MCF 10A (cell line): Measurements from ENCODE around the gene TUBB6. TPM values are rescaled to one million over a fixed set of nuclear protein-coding genes. Genes with fewer than 3 reads are reported as not detected.

Experiments used
- BruUV-seq: library from RNA; stranded (reverse); fragments of 400-500 nt; replicated peaks from 2 replicates; lab custom pipeline; 2021; lab: Mats Ljungman, UMichigan
- CTCF ChIA-PET: fragments of 300-600 bp; sonication (Branson Sonifier 250); formaldehyde crosslinking; extraction: SDS; loops from one replicate; lab custom pipeline; 2021; ENCODE audit warnings: antibody characterized with exemption, inconsistent platforms; lab: Yijun Ruan, JAX
- POLR2A ChIA-PET: fragments of 300-600, 350-650 bp; sonication (Branson Sonifier 250); formaldehyde crosslinking; extraction: SDS; loops from one replicate; lab custom pipeline; 2020; ENCODE audit warnings: antibody characterized with exemption, inconsistent platforms; lab: Yijun Ruan, JAX
- DNase-seq: peaks from one replicate; pipeline ENCODE4 v3.0.0-alpha.2; 2018; ENCODE audit not compliant: unreplicated experiment
- H3K27ac Mint-ChIP-seq: one replicate; pipeline ENCODE4 v1.8.0; 2022; ENCODE audit warnings: mild to moderate bottlenecking, low read depth, mixed read lengths; ENCODE audit not compliant: unreplicated experiment
- H3K27me3 Mint-ChIP-seq: one replicate; pipeline ENCODE4 v1.8.0; 2022; ENCODE audit warnings: mixed read lengths; ENCODE audit not compliant: insufficient read depth, unreplicated experiment
- H3K36me3 Mint-ChIP-seq: one replicate; pipeline ENCODE4 v1.8.0; 2022; ENCODE audit warnings: mild to moderate bottlenecking, moderate library complexity, mixed read lengths; ENCODE audit not compliant: insufficient read depth, unreplicated experiment
- H3K4me1 Mint-ChIP-seq: one replicate; pipeline ENCODE4 v1.8.0; 2022; ENCODE audit warnings: mixed read lengths; ENCODE audit not compliant: insufficient read depth, unreplicated experiment
- H3K4me3 Mint-ChIP-seq: one replicate; pipeline ENCODE4 v1.8.0; 2022; ENCODE audit warnings: mild to moderate bottlenecking, moderate library complexity, mixed read lengths; ENCODE audit not compliant: unreplicated experiment
- H3K9me3 Mint-ChIP-seq: one replicate; pipeline ENCODE4 v1.8.0; 2022; ENCODE audit warnings: mixed read lengths; ENCODE audit not compliant: unreplicated experiment
- CTCF ChIP-seq: fragments of 200-600 bp; IDR thresholded peaks from one replicate; pipeline ENCODE4 v1.8.0; 2022; ENCODE audit warnings: antibody characterized with exemption, mild to moderate bottlenecking; ENCODE audit not compliant: unreplicated experiment
- intact Hi-C: fragments of 100-400 bp; cut with micrococcal nuclease; formaldehyde crosslinking; loops from 2 replicates; pipeline ENCODE4 v1.14.1; 2022
- total RNA-seq: library from RNA; stranded (reverse); gene quantifications from 2 replicates; pipeline ENCODE4 v1.2.3, GENCODE V29; 2022

Gene TUBB6
- total RNA-seq, 1 experiment from 2014 or later: 167 TPM

- no peak overlapping the region for H3K27ac Mint-ChIP-seq
- intact Hi-C loops: no loop called here
- TF ChIP-seq CTCF: no peak
- no peaks in the 10 kb centered on the region for H3K4me1 Mint-ChIP-seq
- H3K36me3 Mint-ChIP-seq: no peaks in the 10 kb centered on the region
- no TSS peak for BruUV-seq
- H3K4me3 Mint-ChIP-seq: no peak overlapping the region
- H3K9me3 Mint-ChIP-seq: no peaks in the 10 kb centered on the region
- peaks cover 40% of the 10 kb centered on the region for H3K27me3 Mint-ChIP-seq
- DNase-seq: no peak
- POLR2A ChIA-PET: interaction anchor here (0.6 to 1.2 kb wide), 3 partner anchors 23 to 64 kb away, joined by 3 to 7 read pairs (median 3); no protein-coding TSS in a partner anchor
- CTCF ChIA-PET: interaction anchor here (0.5 to 1.9 kb wide), 4 partner anchors 27 to 190 kb away, joined by 4 to 7 read pairs (median 4); no protein-coding TSS in a partner anchor
These were observed 43.2 kb upstream of the TUBB6 start for GRCh38 chr18:12264864-12265263.

DNA sequence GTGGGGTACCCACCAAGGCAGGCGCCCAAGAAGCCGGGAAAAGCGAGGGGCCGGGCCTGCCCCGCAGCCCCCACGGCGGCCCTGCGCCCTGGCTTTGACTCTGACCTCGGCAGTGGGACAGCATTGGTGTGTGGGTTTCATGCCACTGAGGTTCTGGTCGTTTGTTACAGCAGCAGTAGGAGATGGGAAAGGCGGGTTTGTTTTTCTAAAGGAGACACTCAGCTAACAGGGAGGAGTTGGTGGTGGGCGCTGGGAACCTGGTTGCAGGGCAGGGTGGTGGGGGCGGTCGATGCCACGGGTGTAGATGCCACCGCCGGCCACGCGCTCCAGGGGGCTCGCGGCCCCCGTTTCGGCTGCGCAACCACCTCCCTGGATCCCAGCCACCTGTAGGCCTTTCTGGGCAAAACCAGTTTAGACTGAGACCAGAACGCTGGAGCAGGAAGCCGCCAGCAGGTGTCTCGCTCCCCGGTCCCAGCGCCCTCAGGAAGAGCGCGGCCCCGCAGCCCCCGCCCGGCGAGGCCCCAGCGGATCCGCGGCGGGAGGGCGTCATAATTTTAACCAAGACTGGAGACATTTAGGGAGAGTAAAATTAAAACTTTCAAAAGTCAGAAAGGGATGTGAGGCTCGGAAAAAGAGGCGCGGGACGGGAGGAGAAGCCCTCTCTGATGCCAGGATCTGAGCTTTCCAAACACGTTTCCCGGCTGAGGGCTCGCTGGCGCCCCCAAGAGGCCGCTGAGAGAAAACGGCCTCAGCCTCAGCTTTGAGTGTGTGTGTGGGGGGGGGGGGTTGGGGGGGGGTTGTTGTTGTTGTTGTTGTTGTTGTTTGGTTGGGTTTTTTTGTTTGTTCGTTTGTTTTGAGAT lies 36.4 kb upstream of the TUBB6 start:
- no peaks in the 10 kb centered on the region for H3K36me3 Mint-ChIP-seq
- peak; percentile 80 for TF ChIP-seq CTCF
- no peaks in the 10 kb centered on the region for H3K4me1 Mint-ChIP-seq
- peaks cover 9% of the 10 kb centered on the region for H3K27me3 Mint-ChIP-seq
- ChIA-PET POLR2A (interaction anchor here (0.6 to 3.3 kb wide), 11 partner anchors 13 to 384 kb away, joined by 3 to 26 read pairs (median 4); partner anchors contain the start of gene TUBB6), CTCF (interaction anchor here (0.6 to 3.8 kb wide), 25 partner anchors 8 to 1029 kb away, joined by 3 to 22 read pairs (median 5); no protein-coding TSS in a partner anchor)
- peak; percentile 84 for DNase-seq
- BruUV-seq: no TSS peak
- intact Hi-C loops: loop anchor here (2.0 kb wide), 1 partner anchor 37 kb away; the partner anchor contains the start of gene TUBB6
- peak overlapping the region; percentile 51 for H3K27ac Mint-ChIP-seq
- no peaks in the 10 kb centered on the region for H3K9me3 Mint-ChIP-seq
- peak overlapping the region; percentile 74 for H3K4me3 Mint-ChIP-seq

- Mint-ChIP-seq H3K27me3 (no peaks in the 10 kb centered on the region), H3K27ac (no peak overlapping the region), H3K9me3 (no peaks in the 10 kb centered on the region), H3K4me1 (peaks cover 13% of the 10 kb centered on the region), H3K36me3 (no peaks in the 10 kb centered on the region), H3K4me3 (no peak overlapping the region)
- BruUV-seq: no TSS peak
- no peak for TF ChIP-seq CTCF
- ChIA-PET POLR2A (interaction anchor here (1.5 kb wide), 1 partner anchor 34 kb away, joined by 4 read pairs; no protein-coding TSS in a partner anchor), CTCF (interaction anchor here (0.6 to 1.3 kb wide), 7 partner anchors 13 to 546 kb away, joined by 3 to 8 read pairs (median 4); no protein-coding TSS in a partner anchor)
- intact Hi-C loops: no loop called here
- DNase-seq: no peak
These were observed 33.2 kb upstream of the TUBB6 start for GRCh38 chr18:12274793-12275192.
